ENCODE data around the gene TXNDC16.

Gene TXNDC16

GRCh38 chr14:52553002-52553670, 831 bp upstream of the TXNDC16 start (continued):
- TF ChIP-seq ZNF677 (tag by site-specific recombination; IDR thresholded peaks at IDR 0.05) (no peak), ZSCAN16 (tag by site-specific recombination; IDR thresholded peaks at IDR 0.05) (peak; percentile 61; the same call in 1 of the 2 replicates), ZXDB (tag by site-specific recombination; IDR thresholded peaks at IDR 0.05) (0 out of 2 replicates have a peak, but pooled peaks have one; percentile 18), ZNF747 (tag by site-specific recombination; IDR thresholded peaks at IDR 0.05) (no peak), ZNF335 (tag by site-specific recombination; conservative IDR thresholded peaks at IDR 0.05) (peak; percentile 77), ZIC2 (tag by site-specific recombination; IDR thresholded peaks at IDR 0.05) (no peak), ZNF488 (tag by site-specific recombination; IDR thresholded peaks at IDR 0.05) (no peak), ZNF549 (tag by site-specific recombination; IDR thresholded peaks at IDR 0.05) (no peak), KLF10 (tag by site-specific recombination; IDR thresholded peaks at IDR 0.05) (no peak), ZFHX2 (tag by site-specific recombination; conservative IDR thresholded peaks at IDR 0.05) (peak; percentile 37; the same call in 1 of the 2 replicates), ZNF221 (tag by site-specific recombination; IDR thresholded peaks at IDR 0.05; ENCODE audit: borderline replicate concordance) (no peak), ZNF174 (tag by site-specific recombination; IDR thresholded peaks at IDR 0.05) (no peak), ZNF585B (tag by site-specific recombination; IDR thresholded peaks at IDR 0.05) (no peak), SP2 (tag by site-specific recombination; IDR thresholded peaks at IDR 0.05) (0 out of 2 replicates have a peak, but pooled peaks have one; percentile 4), ZNF121 (tag by site-specific recombination; IDR thresholded peaks at IDR 0.05) (no peak), ZNF350 (tag by site-specific recombination; IDR thresholded peaks at IDR 0.05) (no peak)

DNA sequence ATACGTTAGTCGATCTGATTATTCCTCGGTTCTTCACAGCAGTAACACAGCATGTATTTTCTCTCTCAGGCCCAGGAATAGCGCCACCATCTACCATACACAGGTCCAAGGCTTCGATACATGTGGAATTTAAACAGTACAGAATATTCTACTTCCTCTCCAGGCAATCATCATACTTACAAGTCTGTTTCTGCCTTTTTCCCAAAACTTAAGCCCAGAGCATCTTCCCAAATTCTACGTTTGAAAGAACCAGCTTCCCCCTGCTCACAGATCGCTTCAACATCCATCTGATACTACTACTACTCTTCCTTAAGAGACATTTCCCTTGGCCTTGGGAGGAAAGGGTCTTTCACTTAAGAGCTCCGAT, 626 bp downstream of the TXNDC16 start:
- H3K4me3 ChIP-seq (ENCODE audit: low read depth, low read length): peak overlapping the region; percentile 87
- peak overlapping the region; percentile 90 for H3K27ac ChIP-seq (ENCODE audit: extremely low read depth, low read depth, low read length)
- CTCF ChIA-PET: interaction anchor here (0.6 kb wide), 1 partner anchor 29 kb away, joined by 4 read pairs; no protein-coding TSS in a partner anchor

More for the DNA sequence above, 626 bp downstream of the TXNDC16 start:
- TF ChIP-seq ZNF707 (tag by site-specific recombination; IDR thresholded peaks at IDR 0.05) (no peak), ZNF140 (tag by site-specific recombination; IDR thresholded peaks at IDR 0.05) (no peak), HOXA7 (CRISPR knock-in tag; IDR thresholded peaks at IDR 0.05; ENCODE audit: borderline replicate concordance) (no peak), ZNF416 (tag by site-specific recombination; IDR thresholded peaks at IDR 0.05) (no peak), HOXD13 (CRISPR knock-in tag; IDR thresholded peaks at IDR 0.05; ENCODE audit: borderline replicate concordance) (no peak), PRDM1 (tag by site-specific recombination; IDR thresholded peaks at IDR 0.05) (0 out of 2 replicates have a peak, but pooled peaks have one; percentile 27), GLIS1 (tag by site-specific recombination; IDR thresholded peaks at IDR 0.05) (no peak)
- TF ChIP-seq, protein P1, sequence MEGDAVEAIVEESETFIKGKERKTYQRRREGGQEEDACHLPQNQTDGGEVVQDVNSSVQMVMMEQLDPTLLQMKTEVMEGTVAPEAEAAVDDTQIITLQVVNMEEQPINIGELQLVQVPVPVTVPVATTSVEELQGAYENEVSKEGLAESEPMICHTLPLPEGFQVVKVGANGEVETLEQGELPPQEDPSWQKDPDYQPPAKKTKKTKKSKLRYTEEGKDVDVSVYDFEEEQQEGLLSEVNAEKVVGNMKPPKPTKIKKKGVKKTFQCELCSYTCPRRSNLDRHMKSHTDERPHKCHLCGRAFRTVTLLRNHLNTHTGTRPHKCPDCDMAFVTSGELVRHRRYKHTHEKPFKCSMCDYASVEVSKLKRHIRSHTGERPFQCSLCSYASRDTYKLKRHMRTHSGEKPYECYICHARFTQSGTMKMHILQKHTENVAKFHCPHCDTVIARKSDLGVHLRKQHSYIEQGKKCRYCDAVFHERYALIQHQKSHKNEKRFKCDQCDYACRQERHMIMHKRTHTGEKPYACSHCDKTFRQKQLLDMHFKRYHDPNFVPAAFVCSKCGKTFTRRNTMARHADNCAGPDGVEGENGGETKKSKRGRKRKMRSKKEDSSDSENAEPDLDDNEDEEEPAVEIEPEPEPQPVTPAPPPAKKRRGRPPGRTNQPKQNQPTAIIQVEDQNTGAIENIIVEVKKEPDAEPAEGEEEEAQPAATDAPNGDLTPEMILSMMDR (tag by site-specific recombination; IDR thresholded peaks at IDR 0.05): 0 out of 2 replicates have a peak, but pooled peaks have one; percentile 14
- TF ChIP-seq, protein P2, sequence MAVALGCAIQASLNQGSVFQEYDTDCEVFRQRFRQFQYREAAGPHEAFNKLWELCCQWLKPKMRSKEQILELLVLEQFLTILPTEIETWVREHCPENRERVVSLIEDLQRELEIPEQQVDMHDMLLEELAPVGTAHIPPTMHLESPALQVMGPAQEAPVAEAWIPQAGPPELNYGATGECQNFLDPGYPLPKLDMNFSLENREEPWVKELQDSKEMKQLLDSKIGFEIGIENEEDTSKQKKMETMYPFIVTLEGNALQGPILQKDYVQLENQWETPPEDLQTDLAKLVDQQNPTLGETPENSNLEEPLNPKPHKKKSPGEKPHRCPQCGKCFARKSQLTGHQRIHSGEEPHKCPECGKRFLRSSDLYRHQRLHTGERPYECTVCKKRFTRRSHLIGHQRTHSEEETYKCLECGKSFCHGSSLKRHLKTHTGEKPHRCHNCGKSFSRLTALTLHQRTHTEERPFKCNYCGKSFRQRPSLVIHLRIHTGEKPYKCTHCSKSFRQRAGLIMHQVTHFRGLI (tag by site-specific recombination; IDR thresholded peaks at IDR 0.05): no peak
- H3K9me3 ChIP-seq (ENCODE audit: control insufficient read depth, insufficient read depth, low read depth, low read length): no peaks in the 10 kb centered on the region
- POLR2A ChIA-PET: interaction anchor here (1.0 to 1.9 kb wide), 17 partner anchors 9 to 666 kb away, joined by 3 to 30 read pairs (median 4); partner anchors contain the start of genes FERMT2, GNPNAT1, PTGER2 and STYX
- no peaks in the 10 kb centered on the region for H3K36me3 ChIP-seq (ENCODE audit: control insufficient read depth in 2 of 2, insufficient read depth in 1 of 2, low read length in 2 of 2)
- peaks cover 9% of the 10 kb centered on the region for H3K4me1 ChIP-seq (ENCODE audit: control insufficient read depth, insufficient read depth, low read length)

All from HEK293 (cell line).